A549 (cell line): ENCODE measurements around the gene TTC34.

Source experiments
- CEBPB ChIP-seq, 2 experiments: fragments of >200 bp in 1 of 2; sonication (Bioruptor Twin) in 1 of 2; formaldehyde crosslinking in 1 of 2; IDR thresholded peaks; 2 replicates each; pipeline ENCODE4 v1.6.1; 2012 to 2016
- CHD4 ChIP-seq: fragments of 200-600 bp; sonication (generic); IDR thresholded peaks from 2 replicates; pipeline ENCODE4 v1.6.1; 2016; ENCODE audit warnings: antibody characterized with exemption, mild to moderate bottlenecking, borderline replicate concordance
- JUN ChIP-seq, 2 experiments: fragments of >200 bp; sonication (Bioruptor Twin); formaldehyde crosslinking; IDR thresholded peaks; 2 replicates in 1 of 2; 3 replicates in 1 of 2; pipeline ENCODE4 v1.6.1; 2016 to 2017
- POLR2A ChIP-seq: IDR thresholded peaks from 2 replicates; pipeline ENCODE4 v1.6.1; 2012; ENCODE audit warnings: mild to moderate bottlenecking, low read length
- RAD21 ChIP-seq, 2 experiments: fragments of >200 bp in 1 of 2; sonication (Bioruptor Twin) in 1 of 2; formaldehyde crosslinking in 1 of 2; IDR thresholded peaks in 1 of 2; conservative IDR thresholded peaks in 1 of 2; 2 replicates in 1 of 2; 3 replicates in 1 of 2; pipeline ENCODE4 v1.6.1; 2012 to 2018; ENCODE audit warnings: inconsistent platforms in 1 of 2
- RFX5 ChIP-seq: fragments of 450-650 bp; IDR thresholded peaks from 2 replicates; pipeline ENCODE4 v1.7.1; 2014; ENCODE audit warnings: antibody characterized with exemption, mild to moderate bottlenecking, moderate library complexity
- SREBF2 ChIP-seq: fragments of 450-650 bp; IDR thresholded peaks from 2 replicates; pipeline ENCODE4 v1.6.1; 2014; ENCODE audit warnings: mild to moderate bottlenecking, moderate library complexity
- TF ChIP-seq, protein P1 (sequence below): fragments of >200 bp; sonication (Bioruptor Twin); formaldehyde crosslinking; IDR thresholded peaks from 3 replicates; pipeline ENCODE4 v1.5.1; 2016
- TF ChIP-seq, protein P2 (sequence below): fragments of 250-450 bp; sonication (Bioruptor Pico); IDR thresholded peaks from 2 replicates; pipeline ENCODE4 v1.5.0; 2021; ENCODE audit warnings: mild to moderate bottlenecking, moderate library complexity, borderline replicate concordance
- TF ChIP-seq, protein P3 (sequence below): fragments of 200-600 bp; sonication (generic); IDR thresholded peaks from 2 replicates; pipeline ENCODE4 v1.6.1; 2016; ENCODE audit warnings: antibody characterized with exemption, mild to moderate bottlenecking, moderate library complexity

DNA sequence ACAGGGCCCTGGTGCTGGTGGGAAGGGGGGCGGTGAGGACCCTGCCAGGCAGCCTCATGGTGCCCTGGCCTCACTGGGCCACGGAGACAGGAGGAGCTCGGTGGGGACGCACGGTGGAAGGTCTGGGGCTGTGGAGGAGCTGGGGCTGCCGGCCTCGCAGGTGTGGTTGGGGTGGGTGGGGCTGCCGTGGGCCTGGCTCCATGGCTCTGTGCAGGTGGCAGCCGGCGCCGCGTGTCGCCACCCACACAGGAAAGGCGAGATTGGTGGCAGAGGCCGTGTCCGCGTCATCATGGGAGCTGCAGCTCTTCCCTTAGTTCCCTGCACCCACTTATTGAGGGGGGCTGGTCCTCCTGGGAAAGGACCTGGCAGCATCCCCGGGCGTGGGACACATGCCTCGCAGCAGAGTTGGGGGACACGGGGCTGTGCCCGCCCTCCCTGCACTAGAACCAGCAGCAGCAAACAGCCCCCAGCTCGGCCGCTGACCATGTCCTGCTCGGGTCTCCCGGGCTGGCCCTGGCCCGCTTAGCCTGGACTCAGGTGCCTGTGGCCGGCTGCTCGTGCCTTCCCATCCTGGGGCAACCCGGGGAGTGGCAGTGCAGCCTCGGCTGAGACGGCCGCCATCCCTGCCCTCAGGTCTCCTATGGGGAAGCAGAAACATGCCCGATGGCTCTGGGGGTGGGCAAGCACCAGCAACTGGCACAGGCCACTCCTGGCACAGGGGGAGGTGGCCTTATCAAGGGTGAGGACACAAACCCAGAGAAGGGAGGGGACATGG lies 7.5 kb upstream of the TTC34 start:
- TF ChIP-seq, protein P1, sequence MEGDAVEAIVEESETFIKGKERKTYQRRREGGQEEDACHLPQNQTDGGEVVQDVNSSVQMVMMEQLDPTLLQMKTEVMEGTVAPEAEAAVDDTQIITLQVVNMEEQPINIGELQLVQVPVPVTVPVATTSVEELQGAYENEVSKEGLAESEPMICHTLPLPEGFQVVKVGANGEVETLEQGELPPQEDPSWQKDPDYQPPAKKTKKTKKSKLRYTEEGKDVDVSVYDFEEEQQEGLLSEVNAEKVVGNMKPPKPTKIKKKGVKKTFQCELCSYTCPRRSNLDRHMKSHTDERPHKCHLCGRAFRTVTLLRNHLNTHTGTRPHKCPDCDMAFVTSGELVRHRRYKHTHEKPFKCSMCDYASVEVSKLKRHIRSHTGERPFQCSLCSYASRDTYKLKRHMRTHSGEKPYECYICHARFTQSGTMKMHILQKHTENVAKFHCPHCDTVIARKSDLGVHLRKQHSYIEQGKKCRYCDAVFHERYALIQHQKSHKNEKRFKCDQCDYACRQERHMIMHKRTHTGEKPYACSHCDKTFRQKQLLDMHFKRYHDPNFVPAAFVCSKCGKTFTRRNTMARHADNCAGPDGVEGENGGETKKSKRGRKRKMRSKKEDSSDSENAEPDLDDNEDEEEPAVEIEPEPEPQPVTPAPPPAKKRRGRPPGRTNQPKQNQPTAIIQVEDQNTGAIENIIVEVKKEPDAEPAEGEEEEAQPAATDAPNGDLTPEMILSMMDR: no peak
- TF ChIP-seq RAD21 (conservative IDR thresholded peaks at IDR 0.05 in 1 of 2, IDR thresholded peaks at IDR 0.05 in 1 of 2) (no peak), JUN (IDR thresholded peaks at IDR 0.05) (no peak), POLR2A (no peak), CEBPB (IDR thresholded peaks at IDR 0.05) (no peak), RFX5 (no peak), CHD4 (no peak), SREBF2 (no peak)
- TF ChIP-seq, protein P2, sequence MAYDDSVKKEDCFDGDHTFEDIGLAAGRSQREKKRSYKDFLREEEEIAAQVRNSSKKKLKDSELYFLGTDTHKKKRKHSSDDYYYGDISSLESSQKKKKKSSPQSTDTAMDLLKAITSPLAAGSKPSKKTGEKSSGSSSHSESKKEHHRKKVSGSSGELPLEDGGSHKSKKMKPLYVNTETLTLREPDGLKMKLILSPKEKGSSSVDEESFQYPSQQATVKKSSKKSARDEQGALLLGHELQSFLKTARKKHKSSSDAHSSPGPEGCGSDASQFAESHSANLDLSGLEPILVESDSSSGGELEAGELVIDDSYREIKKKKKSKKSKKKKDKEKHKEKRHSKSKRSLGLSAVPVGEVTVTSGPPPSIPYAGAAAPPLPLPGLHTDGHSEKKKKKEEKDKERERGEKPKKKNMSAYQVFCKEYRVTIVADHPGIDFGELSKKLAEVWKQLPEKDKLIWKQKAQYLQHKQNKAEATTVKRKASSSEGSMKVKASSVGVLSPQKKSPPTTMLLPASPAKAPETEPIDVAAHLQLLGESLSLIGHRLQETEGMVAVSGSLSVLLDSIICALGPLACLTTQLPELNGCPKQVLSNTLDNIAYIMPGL (CRISPR knock-in tag): no peak
- TF ChIP-seq, protein P3, sequence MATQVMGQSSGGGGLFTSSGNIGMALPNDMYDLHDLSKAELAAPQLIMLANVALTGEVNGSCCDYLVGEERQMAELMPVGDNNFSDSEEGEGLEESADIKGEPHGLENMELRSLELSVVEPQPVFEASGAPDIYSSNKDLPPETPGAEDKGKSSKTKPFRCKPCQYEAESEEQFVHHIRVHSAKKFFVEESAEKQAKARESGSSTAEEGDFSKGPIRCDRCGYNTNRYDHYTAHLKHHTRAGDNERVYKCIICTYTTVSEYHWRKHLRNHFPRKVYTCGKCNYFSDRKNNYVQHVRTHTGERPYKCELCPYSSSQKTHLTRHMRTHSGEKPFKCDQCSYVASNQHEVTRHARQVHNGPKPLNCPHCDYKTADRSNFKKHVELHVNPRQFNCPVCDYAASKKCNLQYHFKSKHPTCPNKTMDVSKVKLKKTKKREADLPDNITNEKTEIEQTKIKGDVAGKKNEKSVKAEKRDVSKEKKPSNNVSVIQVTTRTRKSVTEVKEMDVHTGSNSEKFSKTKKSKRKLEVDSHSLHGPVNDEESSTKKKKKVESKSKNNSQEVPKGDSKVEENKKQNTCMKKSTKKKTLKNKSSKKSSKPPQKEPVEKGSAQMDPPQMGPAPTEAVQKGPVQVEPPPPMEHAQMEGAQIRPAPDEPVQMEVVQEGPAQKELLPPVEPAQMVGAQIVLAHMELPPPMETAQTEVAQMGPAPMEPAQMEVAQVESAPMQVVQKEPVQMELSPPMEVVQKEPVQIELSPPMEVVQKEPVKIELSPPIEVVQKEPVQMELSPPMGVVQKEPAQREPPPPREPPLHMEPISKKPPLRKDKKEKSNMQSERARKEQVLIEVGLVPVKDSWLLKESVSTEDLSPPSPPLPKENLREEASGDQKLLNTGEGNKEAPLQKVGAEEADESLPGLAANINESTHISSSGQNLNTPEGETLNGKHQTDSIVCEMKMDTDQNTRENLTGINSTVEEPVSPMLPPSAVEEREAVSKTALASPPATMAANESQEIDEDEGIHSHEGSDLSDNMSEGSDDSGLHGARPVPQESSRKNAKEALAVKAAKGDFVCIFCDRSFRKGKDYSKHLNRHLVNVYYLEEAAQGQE: no peak
